ENCODE data around the gene MAP1B. TPM values are rescaled to one million over a fixed set of nuclear protein-coding genes. Genes with fewer than 3 reads are reported as not detected.

MAP1B gene
- total RNA-seq, 1 experiment from 2014 or later, result 163 TPM

DNA sequence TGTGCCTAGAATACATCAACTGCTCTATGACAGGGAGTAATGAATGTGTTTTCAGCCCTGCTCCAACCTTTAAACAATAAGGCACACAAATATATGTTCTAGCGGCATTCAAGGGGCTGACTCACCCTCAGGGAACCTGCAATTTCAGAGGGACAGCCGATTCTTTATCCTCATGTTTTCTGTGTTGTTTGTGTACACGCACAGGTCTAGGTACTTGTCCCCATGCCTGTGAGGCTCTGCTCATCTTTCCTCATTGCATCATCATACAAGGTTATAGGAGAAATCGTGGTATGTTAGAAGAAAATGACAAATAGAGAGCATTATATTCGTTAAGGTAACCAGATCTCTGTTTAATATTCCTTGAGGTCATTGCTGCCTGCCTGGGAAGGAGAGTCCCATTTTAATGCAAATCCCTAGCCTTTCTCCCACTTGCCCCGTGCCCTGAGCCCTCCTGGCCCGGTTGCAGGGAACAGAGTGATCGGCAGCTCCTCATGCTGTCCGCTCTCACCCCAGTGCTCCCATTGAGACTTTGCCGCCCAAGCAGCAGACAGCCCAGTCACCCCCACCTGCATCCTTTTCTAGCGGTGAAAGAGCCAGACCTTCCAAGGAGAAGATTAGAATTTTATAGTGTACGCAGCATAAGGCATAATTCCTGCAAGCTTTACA is 14.6 kb downstream of the MAP1B start:
- H3K79me2 ChIP-seq (ENCODE audit: low read depth), result peaks cover 4% of the 10 kb centered on the region
- peaks cover 8% of the 10 kb centered on the region; the same call in 1 of the 2 replicates for H4K20me1 ChIP-seq (ENCODE audit: insufficient read depth)
- no TSS peak for BruUV-seq (replicated peaks)
- H3K9me2 ChIP-seq (ENCODE audit: insufficient read depth), result no peaks in the 10 kb centered on the region
- H3K27me3 ChIP-seq (ENCODE audit: insufficient read depth, low read depth), result no peaks in the 10 kb centered on the region
- H3F3A ChIP-seq (ENCODE audit: insufficient read depth, low read depth), result peaks cover 23% of the 10 kb centered on the region; the same call in 1 of the 2 replicates
- TF ChIP-seq CTCF (conservative IDR thresholded peaks at IDR 0.05) (no peak), EZH2 (IDR thresholded peaks at IDR 0.05; ENCODE audit: low read depth) (no peak)
- H3K4me1 ChIP-seq (replicated peaks; ENCODE audit: insufficient read depth), result peaks cover 25% of the 10 kb centered on the region
- no peaks in the 10 kb centered on the region for H3K9me3 ChIP-seq (ENCODE audit: insufficient read depth, low read depth)
- DNase-seq, result no peak
- CTCF ChIA-PET, result no interaction called here
- intact Hi-C loops (cut with micrococcal nuclease; ENCODE audit: unreplicated experiment), result no loop called here
- POLR2A ChIA-PET (ENCODE audit: unreplicated experiment), result no interaction called here
- no peak overlapping the region for H3K4me2 ChIP-seq
- H3K4me3 ChIP-seq, result no peak overlapping the region
- no peak overlapping the region for H3K27ac ChIP-seq
- no peak overlapping the region for H2AFZ ChIP-seq
- H3K36me3 ChIP-seq (ENCODE audit: low read depth), result peaks cover 35% of the 10 kb centered on the region

GRCh38 chr5:72122602-72123001 is 15.3 kb downstream of the MAP1B start:
- H3K9me3 ChIP-seq (ENCODE audit: insufficient read depth, low read depth), result no peaks in the 10 kb centered on the region

GRCh38 chr5:72123764-72124376 is 16.6 kb downstream of the MAP1B start:
- Histone ChIP-seq H3K4me3 (no peak overlapping the region), H3F3A (ENCODE audit: insufficient read depth, low read depth) (peaks cover 23% of the 10 kb centered on the region; the same call in 1 of the 2 replicates), H3K79me2 (ENCODE audit: low read depth) (peaks cover 19% of the 10 kb centered on the region), H3K27ac (no peak overlapping the region), H3K9me2 (ENCODE audit: insufficient read depth) (no peaks in the 10 kb centered on the region), H3K4me1 (replicated peaks; ENCODE audit: insufficient read depth) (peaks cover 25% of the 10 kb centered on the region), H3K27me3 (ENCODE audit: insufficient read depth, low read depth) (no peaks in the 10 kb centered on the region), H3K4me2 (no peak overlapping the region), H3K9me3 (ENCODE audit: insufficient read depth, low read depth) (no peaks in the 10 kb centered on the region), H2AFZ (no peak overlapping the region), H4K20me1 (ENCODE audit: insufficient read depth) (peaks cover 8% of the 10 kb centered on the region; the same call in 1 of the 2 replicates), H3K36me3 (ENCODE audit: low read depth) (peaks cover 25% of the 10 kb centered on the region; the same call in 1 of the 2 replicates)
- TF ChIP-seq CTCF (conservative IDR thresholded peaks at IDR 0.05) (no peak), EZH2 (IDR thresholded peaks at IDR 0.05; ENCODE audit: low read depth) (no peak)
- CTCF ChIA-PET, result no interaction called here
- POLR2A ChIA-PET (ENCODE audit: unreplicated experiment), result no interaction called here
- no TSS peak for BruUV-seq (replicated peaks)
- DNase-seq, result no peak
- intact Hi-C loops (cut with micrococcal nuclease; ENCODE audit: unreplicated experiment), result no loop called here

More at GRCh38 chr5:72122602-72123001, 15.3 kb downstream of the MAP1B start:
- Histone ChIP-seq H3K27ac (no peak overlapping the region), H4K20me1 (ENCODE audit: insufficient read depth) (peaks cover 8% of the 10 kb centered on the region; the same call in 1 of the 2 replicates), H3K4me3 (no peak overlapping the region), H3K9me2 (ENCODE audit: insufficient read depth) (no peaks in the 10 kb centered on the region), H3F3A (ENCODE audit: insufficient read depth, low read depth) (peaks cover 23% of the 10 kb centered on the region; the same call in 1 of the 2 replicates), H2AFZ (no peak overlapping the region), H3K4me2 (no peak overlapping the region), H3K27me3 (ENCODE audit: insufficient read depth, low read depth) (no peaks in the 10 kb centered on the region), H3K79me2 (ENCODE audit: low read depth) (peaks cover 10% of the 10 kb centered on the region), H3K4me1 (replicated peaks; ENCODE audit: insufficient read depth) (peaks cover 25% of the 10 kb centered on the region), H3K36me3 (ENCODE audit: low read depth) (peaks cover 32% of the 10 kb centered on the region)
- TF ChIP-seq CTCF (conservative IDR thresholded peaks at IDR 0.05), result no peak
- ChIA-PET CTCF (no interaction called here), POLR2A (ENCODE audit: unreplicated experiment) (no interaction called here)
- DNase-seq, result no peak
- intact Hi-C loops (cut with micrococcal nuclease; ENCODE audit: unreplicated experiment), result no loop called here
- no TSS peak for BruUV-seq (replicated peaks)
